Retinal pigment epithelial cell (primary cell): ENCODE data around the gene GNG4.
"Not testable (repeated sequence)": the region's sequence is repeated elsewhere in the genome, so short reads cannot be mapped to it uniquely, and the experiment has no call there.

Experiments used
- DNase-seq: peaks from one replicate; pipeline ENCODE4 v3.0.0-alpha.2; 2010; ENCODE audit warnings: low read depth
- H3K4me3 ChIP-seq: 2 replicates; pipeline ENCODE4 v1.5.1; 2011; ENCODE audit warnings: mild to moderate bottlenecking, low read length, control low read depth, moderate library complexity
- CTCF ChIP-seq: conservative IDR thresholded peaks from 2 replicates; pipeline ENCODE4 v1.5.1; 2011; ENCODE audit warnings: low read depth, low read length, control low read depth, inconsistent platforms

GNG4 gene

GRCh38 chr1:235650341-235651169 is 971 bp upstream of the GNG4 start:
- DNase-seq, result no peak
- peak overlapping the region; percentile 37 for H3K4me3 ChIP-seq
- TF ChIP-seq CTCF, result no peak

GRCh38 chr1:235648954-235649367 is 623 bp downstream of the GNG4 start:
- H3K4me3 ChIP-seq, result peak overlapping the region; percentile 34
- DNase-seq, result no peak

GRCh38 chr1:235648407-235648907 is 1.1 kb downstream of the GNG4 start:
- no peak for TF ChIP-seq CTCF
- no peak for DNase-seq
- H3K4me3 ChIP-seq, result peak overlapping the region; percentile 34

More at GRCh38 chr1:235648954-235649367, 623 bp downstream of the GNG4 start:
- no peak for TF ChIP-seq CTCF

- DNase-seq, H3K4me3 ChIP-seq: not testable (repeated sequence)
Measured at GRCh38 chr1:235647537-235647936, 2.0 kb downstream of the GNG4 start.

- no peak for DNase-seq
- no peak for TF ChIP-seq CTCF
- H3K4me3 ChIP-seq, result no peak overlapping the region
Measured at GRCh38 chr1:235646463-235646862, 3.1 kb downstream of the GNG4 start.

GRCh38 chr1:235644693-235645305 is 4.8 kb downstream of the GNG4 start:
- no peak for DNase-seq
- TF ChIP-seq CTCF, result no peak
- H3K4me3 ChIP-seq, result no peak overlapping the region

GRCh38 chr1:235643837-235644692 is 5.5 kb downstream of the GNG4 start:
- TF ChIP-seq CTCF, result no peak
- DNase-seq, result no peak
- H3K4me3 ChIP-seq, result no peak overlapping the region
